H1 (cell line): Measurements from ENCODE around the gene TYW5. TPM values are rescaled to one million over a fixed set of nuclear protein-coding genes. Genes with fewer than 3 reads are reported as not detected.

Experiments used
- CTCF ChIA-PET: fragments of 300-600 bp; sonication (Branson Sonifier 250); formaldehyde crosslinking; loops from one replicate; lab custom pipeline; 2021; ENCODE audit not compliant: partially characterized antibody; lab: Charles Lee
- POLR2A ChIA-PET: fragments of 300-600 bp; sonication (Branson Sonifier 250); formaldehyde crosslinking; loops from one replicate; lab custom pipeline; 2021; ENCODE audit warnings: inconsistent platforms; ENCODE audit not compliant: partially characterized antibody; lab: Charles Lee
- DNase-seq, 2 experiments: peaks; one replicate each; pipeline versions ENCODE4 v3.0.0 to v3.0.0-alpha.2; 2010 to 2022; ENCODE audit warnings: low spot score in 2 of 2, low read depth in 1 of 2, mixed read lengths in 1 of 2
- FAIRE-seq: peaks from 2 replicates; lab custom pipeline; 2011; peaks lifted over from hg19 to GRCh38; lab: Jason Lieb, UNC
- H2AFZ ChIP-seq: 2 replicates; pipeline ENCODE4 v1.8.1; 2012; ENCODE audit warnings: low read length, inconsistent platforms
- H2AK5ac ChIP-seq: 2 replicates; pipeline ENCODE4 v1.6.1; 2013; ENCODE audit warnings: low read depth, low read length
- H2BK120ac ChIP-seq: replicated peaks from 2 replicates; pipeline ENCODE3; 2013; ENCODE audit warnings: low read depth, low read length, inconsistent platforms
- H2BK12ac ChIP-seq: 2 replicates; pipeline ENCODE4 v1.6.1; 2013; ENCODE audit warnings: low read depth, low read length
- H2BK15ac ChIP-seq: 2 replicates; pipeline ENCODE4 v1.6.1; 2013; ENCODE audit warnings: low read length
- H2BK20ac ChIP-seq: 2 replicates; pipeline ENCODE4 v1.6.1; 2013; ENCODE audit warnings: low read length
- H2BK5ac ChIP-seq: 2 replicates; pipeline ENCODE4 v1.6.1; 2013; ENCODE audit warnings: low read depth, low read length
- H3K14ac ChIP-seq: 2 replicates; pipeline ENCODE4 v1.6.1; 2013; ENCODE audit warnings: inconsistent platforms; ENCODE audit not compliant: insufficient read length
- H3K18ac ChIP-seq: 2 replicates; pipeline ENCODE4 v1.6.1; 2013; ENCODE audit warnings: low read length; ENCODE audit errors: extremely low read depth
- H3K23ac ChIP-seq: 2 replicates; pipeline ENCODE4 v1.6.1; 2013; ENCODE audit warnings: inconsistent platforms; ENCODE audit not compliant: insufficient read length
- H3K23me2 ChIP-seq: 2 replicates; pipeline ENCODE4 v1.6.1; 2013; ENCODE audit warnings: low read depth, low read length
- H3K27ac ChIP-seq: 2 replicates; pipeline ENCODE4 v1.6.1; 2011; ENCODE audit warnings: low read depth, low read length, inconsistent platforms
- H3K27me3 ChIP-seq, 4 experiments: replicated peaks in 1 of 4; 1 replicate in 1 of 4; 2 replicates in 3 of 4; pipeline versions ENCODE4 v1.6.1 to v1.8.1; 2011 to 2013; ENCODE audit warnings: low read length in 3 of 4, mild to moderate bottlenecking in 3 of 4, inconsistent platforms in 2 of 4, mixed read lengths in 2 of 4, moderate library complexity in 1 of 4; ENCODE audit not compliant: control insufficient read depth in 3 of 4, insufficient read depth in 3 of 4; ENCODE audit errors: extremely low read depth in 1 of 4
- H3K36me3 ChIP-seq, 4 experiments: 2 replicates each; pipeline versions ENCODE4 v1.6.1 to v1.8.1; 2011 to 2013; ENCODE audit warnings: mild to moderate bottlenecking in 4 of 4, low read length in 3 of 4, moderate library complexity in 2 of 4, control low read depth in 1 of 4, inconsistent platforms in 1 of 4; ENCODE audit not compliant: insufficient read depth in 4 of 4, control insufficient read depth in 2 of 4
- H3K4ac ChIP-seq: replicated peaks from 2 replicates; pipeline ENCODE3; 2013; ENCODE audit warnings: low read length, low read depth, mixed read lengths, inconsistent platforms; ENCODE audit not compliant: insufficient read length
- H3K4me1 ChIP-seq, 4 experiments: replicated peaks in 1 of 4; 1 replicate in 1 of 4; 2 replicates in 3 of 4; pipeline versions ENCODE4 v1.6.1 to v1.8.1; 2011 to 2013; ENCODE audit warnings: low read length in 3 of 4, inconsistent platforms in 2 of 4, mixed read lengths in 1 of 4; ENCODE audit not compliant: insufficient read depth in 4 of 4, control insufficient read depth in 3 of 4
- H3K4me2 ChIP-seq, 2 experiments: 2 replicates each; pipeline versions ENCODE4 v1.6.1 to v1.8.1; 2011 to 2013; ENCODE audit warnings: low read depth in 2 of 2, low read length in 2 of 2, control low read depth in 1 of 2, inconsistent platforms in 1 of 2, mild to moderate bottlenecking in 1 of 2; ENCODE audit not compliant: insufficient read depth in 1 of 2
- H3K4me3 ChIP-seq, 4 experiments: fragments of 200-600, 300-600 bp in 1 of 4; sonication (generic), shearing (Covaris generic), sonication (Bioruptor Twin) in 1 of 4; 2 replicates each; pipeline versions ENCODE4 v1.5.1 to v1.8.1; 2011 to 2016; ENCODE audit warnings: low read length in 4 of 4, low read depth in 3 of 4, control low read depth in 2 of 4, inconsistent platforms in 2 of 4, mild to moderate bottlenecking in 2 of 4, mixed read lengths in 1 of 4, moderate library complexity in 1 of 4; ENCODE audit not compliant: insufficient read depth in 2 of 4; ENCODE audit errors: extremely low read depth in 1 of 4
- H3K56ac ChIP-seq: replicated peaks from 2 replicates; pipeline ENCODE3; 2013; ENCODE audit warnings: low read depth, mild to moderate bottlenecking, mixed read lengths, low read length, inconsistent platforms; ENCODE audit not compliant: insufficient read length
- H3K79me1 ChIP-seq: 2 replicates; pipeline ENCODE4 v1.6.1; 2013; ENCODE audit warnings: low read depth, low read length, control low read depth
- H3K79me2 ChIP-seq, 2 experiments: 2 replicates each; pipeline versions ENCODE4 v1.6.1 to v1.8.1; 2012 to 2013; ENCODE audit warnings: low read length in 2 of 2, mild to moderate bottlenecking in 2 of 2, inconsistent platforms in 1 of 2; ENCODE audit not compliant: insufficient read depth in 2 of 2, control insufficient read depth in 1 of 2
- H3K9ac ChIP-seq, 4 experiments: replicated peaks in 1 of 4; 1 replicate in 1 of 4; 2 replicates in 3 of 4; pipeline versions ENCODE4 v1.6.1 to v1.8.1; 2011 to 2013; ENCODE audit warnings: low read depth in 3 of 4, low read length in 3 of 4, control low read depth in 2 of 4, mild to moderate bottlenecking in 2 of 4, moderate library complexity in 2 of 4, inconsistent platforms in 1 of 4; ENCODE audit errors: extremely low read depth in 1 of 4
- H3K9me3 ChIP-seq, 2 experiments: 2 replicates each; pipeline versions ENCODE4 v1.6.1 to v1.8.1; 2012 to 2013; ENCODE audit warnings: mild to moderate bottlenecking in 2 of 2, moderate library complexity in 2 of 2, control low read depth in 1 of 2, inconsistent platforms in 1 of 2, low read depth in 1 of 2, low read length in 1 of 2, mixed read lengths in 1 of 2; ENCODE audit not compliant: insufficient read depth in 2 of 2
- H4K20me1 ChIP-seq, 2 experiments: replicated peaks in 1 of 2; 2 replicates each; pipeline versions ENCODE3 to v1.8.1; 2011 to 2013; ENCODE audit warnings: inconsistent platforms in 2 of 2, low read length in 2 of 2, mild to moderate bottlenecking in 1 of 2; ENCODE audit not compliant: insufficient read depth in 2 of 2, control insufficient read depth in 1 of 2
- H4K5ac ChIP-seq: 2 replicates; pipeline ENCODE4 v1.6.1; 2013; ENCODE audit warnings: low read length, low read depth, mixed read lengths, inconsistent platforms; ENCODE audit not compliant: insufficient read length
- H4K8ac ChIP-seq: 2 replicates; pipeline ENCODE4 v1.8.0; 2013; ENCODE audit warnings: mild to moderate bottlenecking, moderate library complexity, low read length, inconsistent platforms; ENCODE audit not compliant: insufficient read depth; ENCODE audit errors: extremely low read depth
- H4K91ac ChIP-seq: replicated peaks from 2 replicates; pipeline ENCODE3; 2013; ENCODE audit warnings: low read length, mixed read lengths, inconsistent platforms; ENCODE audit not compliant: insufficient read length
- CBX5 ChIP-seq: fragments of 300-800, 300-1000 bp; sonication (generic); IDR thresholded peaks from 2 replicates; pipeline ENCODE4 v1.7.1; 2016; ENCODE audit warnings: antibody characterized with exemption, low read length, low read depth
- POLR2A ChIP-seq, 2 experiments: IDR thresholded peaks; 1 replicate in 1 of 2; 2 replicates in 1 of 2; pipeline ENCODE4 v1.6.1; 2011; ENCODE audit warnings: low read depth in 2 of 2, low read length in 2 of 2, mild to moderate bottlenecking in 2 of 2; ENCODE audit errors: control extremely low read depth in 1 of 2
- RBBP5 ChIP-seq: IDR thresholded peaks from 2 replicates; pipeline ENCODE4 v1.7.1; 2012; ENCODE audit warnings: low read depth, mild to moderate bottlenecking, inconsistent platforms, low read length, moderate library complexity, borderline replicate concordance
- RNF2 ChIP-seq: fragments of 200-900, 300-1000 bp; sonication (generic); IDR thresholded peaks from 2 replicates; pipeline ENCODE4 v1.7.1; 2016; ENCODE audit warnings: borderline replicate concordance, low read depth, mild to moderate bottlenecking, antibody characterized with exemption, low read length; ENCODE audit not compliant: poor library complexity, severe bottlenecking; ENCODE audit errors: missing control alignments
- SP1 ChIP-seq: IDR thresholded peaks from 2 replicates; pipeline ENCODE4 v1.6.1; 2011; ENCODE audit warnings: low read depth, low read length
- WGBS, 2 experiments: shearing (Covaris generic) in 1 of 2; methylation state at CpG; one replicate each; pipeline versions ENCODE4 v1.1.6 to v1.1.7; 2013 to 2015; ENCODE audit warnings: low lambda C conversion rate in 2 of 2, mixed read lengths in 2 of 2, inconsistent platforms in 1 of 2, low coverage in 1 of 2, missing lambda C conversion rate in 1 of 2; ENCODE audit not compliant: insufficient replicate concordance in 2 of 2, insufficient coverage in 1 of 2, insufficient read length in 1 of 2; ENCODE audit errors: extremely low coverage in 1 of 2, missing lambda C conversion rate in 1 of 2; 5-methylcytosine and 5-hydroxymethylcytosine counted together
- polyA plus RNA-seq, 7 experiments: library from polyadenylated mRNA; depleted of rRNA in 3 of 7; stranded (reverse) in 5 of 7; unstranded in 2 of 7; fragments of >200 nt in 5 of 7; fragments of 200-250 nt in 2 of 7; gene quantifications; 1 replicate in 5 of 7; 2 replicates in 1 of 7; 4 replicates in 1 of 7; pipeline versions ENCODE4 v1.2.1 to v1.2.3, GENCODE V29; 2011 to 2013; ENCODE audit warnings: missing spikeins in 2 of 7, mixed read lengths in 2 of 7
- total RNA-seq: library from RNA; stranded (reverse); fragmentation: NEBNext Ultra II Directional; extraction: Animal tissue kit (Norgen Biotek cat#: 25700); gene quantifications from 2 replicates; pipeline ENCODE4 v1.2.1, GENCODE V29; 2021

Gene TYW5
- total and polyA plus RNA-seq, 2 of the 8 experiments (the other 6 are each of a cell fraction or from before 2014, with no cell fraction given): 5.4 to 11.3 TPM

- Histone ChIP-seq H2BK20ac (no peak overlapping the region), H3K56ac (no peak overlapping the region), H3K4me3 (no peak overlapping the region), H3K23me2 (0 out of 2 replicates have a peak, but pooled peaks cover 1% of the 10 kb centered on the region), H3K4me1 (peaks cover 6 to 20% (median 13%) of the 10 kb centered on the region in 4 experiments; a peak in 6 of 7 replicates), H2BK15ac (no peak overlapping the region), H3K27ac (no peak overlapping the region), H2AFZ (no peak overlapping the region), H3K9me3 (no peaks in the 10 kb centered on the region), H3K23ac (no peak overlapping the region), H3K36me3 (no peaks in the 10 kb centered on the region), H3K79me2 (no peaks in the 10 kb centered on the region), H3K4ac (no peak overlapping the region), H4K20me1 (no peaks in the 10 kb centered on the region), H3K9ac (no peak overlapping the region), H3K18ac (no peak overlapping the region), H2BK120ac (no peak overlapping the region), H3K27me3 (no peaks in the 10 kb centered on the region), H2BK12ac (no peak overlapping the region), H2BK5ac (peak overlapping the region; percentile 87; the same call in 1 of the 2 replicates), H2AK5ac (no peak overlapping the region), H4K91ac (peak overlapping the region; percentile 20), H4K8ac (no peak overlapping the region), H3K79me1 (no peaks in the 10 kb centered on the region), H4K5ac (no peak overlapping the region), H3K4me2 (no peak overlapping the region), H3K14ac (no peak overlapping the region)
- WGBS, 2 experiments: 0% methylated on average over 1 of the region's 1 CpG; no CpG with 5 or more reads in 1 of the 2 experiments
- DNase-seq (no peak), FAIRE-seq (no peak)
- ChIA-PET POLR2A (interaction anchor here (0.9 kb wide), 1 partner anchor 473 kb away, joined by 3 read pairs; no protein-coding TSS in a partner anchor), CTCF (interaction anchor here (1.0 to 2.8 kb wide), 6 partner anchors 10 to 526 kb away, joined by 3 to 15 read pairs (median 9); partner anchors contain the start of gene KCTD18)
- no peak for TF ChIP-seq RBBP5
- no peak for TF ChIP-seq RNF2
- no peak for TF ChIP-seq POLR2A (IDR thresholded peaks at IDR 0.05; ENCODE audit: control extremely low read depth in 1 of 2, low read depth in 2 of 2, low read length in 2 of 2)
- no peak for TF ChIP-seq CBX5
- TF ChIP-seq SP1: no peak
Observed at GRCh38 chr2:199983534-199983933, 28.2 kb upstream of the TYW5 start.
